ENCODE measurements around the gene RGL3. TPM values are rescaled to one million over a fixed set of nuclear protein-coding genes. Genes with fewer than 3 reads are reported as not detected.
A peak's percentile ranks its signal among the peaks of the same experiment; 100 is the strongest.
"Not testable (repeated sequence)": the region's sequence is repeated elsewhere in the genome, so short reads cannot be mapped to it uniquely, and the experiment has no call there.

Gene RGL3
- total and polyA plus RNA-seq, 2 donors (not counting 1 experiment from before 2014, with no cell fraction given) = 0.20 to 4.0 TPM

- TF ChIP-seq CTCF (conservative IDR thresholded peaks at IDR 0.05 in 1 of 2, IDR thresholded peaks at IDR 0.05 in 1 of 2; ENCODE audit: low read depth in 1 of 2, low read length in 2 of 2) = no peak
- DNase-seq (ENCODE audit: low read depth in 2 of 2) = no peak
- Histone ChIP-seq H2AFZ (ENCODE audit: low read length) (no peak overlapping the region), H3K27me3 (ENCODE audit: control insufficient read depth, insufficient read depth, low read length) (no peaks in the 10 kb centered on the region), H3K4me3 (replicated peaks in 1 of 4; ENCODE audit: control extremely low read depth in 1 of 4, insufficient read depth in 1 of 4, low read depth in 3 of 4, low read length in 4 of 4) (no peak overlapping the region), H3K4me1 (ENCODE audit: control insufficient read depth, extremely low read depth, insufficient read depth, low read length) (no peaks in the 10 kb centered on the region), H3K4me2 (ENCODE audit: extremely low read depth, insufficient read depth, low read length) (no peak overlapping the region), H3K9me3 (ENCODE audit: control insufficient read depth, insufficient read depth, low read depth, low read length) (no peaks in the 10 kb centered on the region), H4K20me1 (ENCODE audit: control insufficient read depth, extremely low read depth, insufficient read depth, low read length) (no peaks in the 10 kb centered on the region), H3K9ac (ENCODE audit: insufficient read depth, low read length) (no peak overlapping the region), H3K36me3 (ENCODE audit: control insufficient read depth, insufficient read depth, low read length) (no peaks in the 10 kb centered on the region), H3K27ac (ENCODE audit: insufficient read depth, low read length) (no peak overlapping the region), H3K79me2 (ENCODE audit: control insufficient read depth, insufficient read depth, low read length) (no peaks in the 10 kb centered on the region)
These were observed 4.6 kb downstream of the RGL3 start for GRCh38 chr19:11414544-11414943.

DNA sequence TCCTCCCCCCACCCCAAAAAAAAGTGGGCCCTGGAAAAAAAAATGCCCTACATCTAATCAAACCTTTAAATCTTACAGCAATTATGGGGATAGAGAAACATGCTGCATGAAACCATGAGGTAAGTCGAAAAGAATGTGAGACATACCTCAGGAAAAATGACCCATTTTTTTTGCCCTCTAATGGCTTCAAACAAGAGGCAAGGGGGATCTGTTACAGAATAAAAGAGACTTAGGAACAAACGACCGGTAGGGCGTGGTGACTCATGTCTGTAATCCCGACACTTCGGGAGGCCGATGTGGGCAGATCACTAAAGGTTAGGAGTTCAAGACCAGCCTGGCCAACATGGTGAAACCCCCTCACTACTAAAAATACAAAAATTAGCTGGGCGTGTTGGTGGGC lies 8.4 kb downstream of the RGL3 start:
- no peak overlapping the region for H3K4me3 ChIP-seq (replicated peaks in 1 of 4; ENCODE audit: control extremely low read depth in 1 of 4, insufficient read depth in 1 of 4, low read depth in 3 of 4, low read length in 4 of 4)

GRCh38 chr19:11408591-11408990 lies 10.5 kb downstream of the RGL3 start:
- Histone ChIP-seq H3K27me3 (ENCODE audit: control insufficient read depth, insufficient read depth, low read length) (no peaks in the 10 kb centered on the region), H4K20me1 (ENCODE audit: control insufficient read depth, extremely low read depth, insufficient read depth, low read length) (no peaks in the 10 kb centered on the region), H3K4me3 (replicated peaks in 1 of 4; ENCODE audit: control extremely low read depth in 1 of 4, insufficient read depth in 1 of 4, low read depth in 3 of 4, low read length in 4 of 4) (no peak overlapping the region), H3K9me3 (ENCODE audit: control insufficient read depth, insufficient read depth, low read depth, low read length) (no peaks in the 10 kb centered on the region), H3K79me2 (ENCODE audit: control insufficient read depth, insufficient read depth, low read length) (no peaks in the 10 kb centered on the region), H3K4me1 (ENCODE audit: control insufficient read depth, extremely low read depth, insufficient read depth, low read length) (no peaks in the 10 kb centered on the region), H3K9ac (ENCODE audit: insufficient read depth, low read length) (no peak overlapping the region), H3K4me2 (ENCODE audit: extremely low read depth, insufficient read depth, low read length) (no peak overlapping the region), H2AFZ (ENCODE audit: low read length) (no peak overlapping the region), H3K36me3 (ENCODE audit: control insufficient read depth, insufficient read depth, low read length) (no peaks in the 10 kb centered on the region), H3K27ac (ENCODE audit: insufficient read depth, low read length) (no peak overlapping the region)
- no peak for DNase-seq (ENCODE audit: low read depth in 2 of 2)
- TF ChIP-seq CTCF (conservative IDR thresholded peaks at IDR 0.05 in 1 of 2, IDR thresholded peaks at IDR 0.05 in 1 of 2; ENCODE audit: low read depth in 1 of 2, low read length in 2 of 2) (no peak), EZH2 (IDR thresholded peaks at IDR 0.05; ENCODE audit: low read length, missing control alignments) (no peak)

More for the DNA sequence above, 8.4 kb downstream of the RGL3 start:
- no peak for TF ChIP-seq EZH2 (IDR thresholded peaks at IDR 0.05; ENCODE audit: low read length, missing control alignments)
- no peak for TF ChIP-seq CTCF (conservative IDR thresholded peaks at IDR 0.05 in 1 of 2, IDR thresholded peaks at IDR 0.05 in 1 of 2; ENCODE audit: low read depth in 1 of 2, low read length in 2 of 2)
- Histone ChIP-seq H3K4me1 (ENCODE audit: control insufficient read depth, extremely low read depth, insufficient read depth, low read length) (no peaks in the 10 kb centered on the region), H3K36me3 (ENCODE audit: control insufficient read depth, insufficient read depth, low read length) (no peaks in the 10 kb centered on the region), H3K79me2 (ENCODE audit: control insufficient read depth, insufficient read depth, low read length) (no peaks in the 10 kb centered on the region), H3K9me3 (ENCODE audit: control insufficient read depth, insufficient read depth, low read depth, low read length) (no peaks in the 10 kb centered on the region), H3K27ac (ENCODE audit: insufficient read depth, low read length) (no peak overlapping the region), H4K20me1 (ENCODE audit: control insufficient read depth, extremely low read depth, insufficient read depth, low read length) (no peaks in the 10 kb centered on the region), H3K27me3 (ENCODE audit: control insufficient read depth, insufficient read depth, low read length) (no peaks in the 10 kb centered on the region), H3K4me2 (ENCODE audit: extremely low read depth, insufficient read depth, low read length) (no peak overlapping the region), H2AFZ (ENCODE audit: low read length) (no peak overlapping the region), H3K9ac (ENCODE audit: insufficient read depth, low read length) (no peak overlapping the region)
- peak in 1 of 2 donors; percentile 52 for DNase-seq (ENCODE audit: low read depth in 2 of 2)

GRCh38 chr19:11406703-11407236 lies 12.3 kb downstream of the RGL3 start:
- H3K4me3 ChIP-seq (replicated peaks in 1 of 4; ENCODE audit: control extremely low read depth in 1 of 4, insufficient read depth in 1 of 4, low read depth in 3 of 4, low read length in 4 of 4); H3K4me2 ChIP-seq (ENCODE audit: extremely low read depth, insufficient read depth, low read length); H3K79me2 ChIP-seq (ENCODE audit: control insufficient read depth, insufficient read depth, low read length); H3K4me1 ChIP-seq (ENCODE audit: control insufficient read depth, extremely low read depth, insufficient read depth, low read length); H3K9me3 ChIP-seq (ENCODE audit: control insufficient read depth, insufficient read depth, low read depth, low read length); H4K20me1 ChIP-seq (ENCODE audit: control insufficient read depth, extremely low read depth, insufficient read depth, low read length); H3K27me3 ChIP-seq (ENCODE audit: control insufficient read depth, insufficient read depth, low read length); H3K36me3 ChIP-seq (ENCODE audit: control insufficient read depth, insufficient read depth, low read length); H3K9ac ChIP-seq (ENCODE audit: insufficient read depth, low read length); DNase-seq (ENCODE audit: low read depth in 2 of 2); H3K27ac ChIP-seq (ENCODE audit: insufficient read depth, low read length); H2AFZ ChIP-seq (ENCODE audit: low read length): not testable (repeated sequence)
